ENCODE data around the gene DBN1.

DBN1 gene

GRCh38 chr5:177474002-177474476 lies 605 bp upstream of the DBN1 start:
- no peak for DNase-seq (ENCODE audit: low read depth, low spot score)

- DNase-seq (ENCODE audit: low read depth, low spot score) = no peak
Observed at GRCh38 chr5:177472460-177473442, 683 bp downstream of the DBN1 start.

GRCh38 chr5:177471610-177472356 lies 1.7 kb downstream of the DBN1 start:
- no peak for DNase-seq (ENCODE audit: low read depth, low spot score)

- no peak for DNase-seq (ENCODE audit: low read depth, low spot score)
Observed at GRCh38 chr5:177470759-177471536, 2.5 kb downstream of the DBN1 start.

DNA sequence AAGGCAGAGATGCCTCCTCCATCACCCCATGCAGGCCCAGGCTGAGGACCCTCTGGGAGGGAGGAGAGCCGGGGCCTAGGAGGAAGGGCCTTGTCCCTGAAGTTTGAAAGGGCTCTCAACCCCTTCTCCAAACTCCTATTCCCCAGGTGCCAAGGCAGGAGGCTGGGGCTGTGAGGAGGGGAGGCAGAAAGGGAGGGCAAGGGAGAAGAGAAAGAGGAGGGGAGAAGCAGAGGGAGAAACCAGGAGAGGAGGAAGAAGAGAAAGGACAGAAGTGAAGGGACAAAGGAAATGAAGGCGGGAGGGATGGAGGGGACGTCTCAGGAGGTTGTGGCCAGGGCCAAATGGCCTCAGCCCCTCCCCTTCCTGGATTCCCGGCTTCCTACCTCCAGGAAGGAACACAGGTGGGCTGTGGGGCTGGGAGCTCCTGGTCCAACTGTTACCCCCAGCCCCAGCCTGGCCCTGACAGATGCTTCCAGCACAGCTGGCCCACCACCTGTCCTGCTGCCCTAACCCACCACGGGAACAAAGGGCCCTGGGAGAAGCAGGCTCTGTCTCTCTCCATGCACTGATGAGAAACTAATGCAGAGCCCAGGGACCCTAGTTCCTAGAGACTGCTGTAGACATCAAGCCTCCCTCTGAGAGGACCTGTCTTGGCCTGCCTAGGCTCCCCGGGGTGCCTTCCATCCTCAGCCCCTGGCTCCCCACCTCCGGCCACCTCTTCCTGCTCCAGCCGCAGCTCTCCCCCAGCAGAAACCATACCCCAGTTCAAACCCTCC lies 3.5 kb downstream of the DBN1 start:
- DNase-seq (ENCODE audit: low read depth, low spot score) = no peak

GRCh38 chr5:177468685-177469628 lies 4.5 kb downstream of the DBN1 start:
- DNase-seq (ENCODE audit: low read depth, low spot score) = peak; percentile 92

DNA sequence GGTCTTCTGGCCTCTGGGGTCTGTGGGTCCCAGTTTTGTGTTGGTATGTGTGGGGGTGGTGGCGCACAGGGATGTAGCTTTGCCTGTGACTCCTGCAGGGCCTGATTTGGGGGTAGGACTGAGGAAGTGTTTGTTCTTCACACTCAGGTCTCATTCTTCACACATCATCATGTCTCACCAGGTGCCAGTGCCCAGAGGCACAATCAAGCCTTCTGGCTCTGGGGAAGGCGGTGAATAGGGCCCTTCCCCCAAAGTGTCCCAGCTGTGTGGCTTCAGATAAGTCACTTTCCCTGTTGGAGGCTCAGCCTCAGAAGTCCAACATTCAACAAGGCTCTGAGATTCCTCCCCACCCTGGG lies 5.1 kb downstream of the DBN1 start:
- DNase-seq (ENCODE audit: low read depth, low spot score) = peak; percentile 79

GRCh38 chr5:177467436-177467835 lies 6.0 kb downstream of the DBN1 start:
- no peak for DNase-seq (ENCODE audit: low read depth, low spot score)

GRCh38 chr5:177466861-177467260 lies 6.6 kb downstream of the DBN1 start:
- no peak for DNase-seq (ENCODE audit: low read depth, low spot score)

DNA sequence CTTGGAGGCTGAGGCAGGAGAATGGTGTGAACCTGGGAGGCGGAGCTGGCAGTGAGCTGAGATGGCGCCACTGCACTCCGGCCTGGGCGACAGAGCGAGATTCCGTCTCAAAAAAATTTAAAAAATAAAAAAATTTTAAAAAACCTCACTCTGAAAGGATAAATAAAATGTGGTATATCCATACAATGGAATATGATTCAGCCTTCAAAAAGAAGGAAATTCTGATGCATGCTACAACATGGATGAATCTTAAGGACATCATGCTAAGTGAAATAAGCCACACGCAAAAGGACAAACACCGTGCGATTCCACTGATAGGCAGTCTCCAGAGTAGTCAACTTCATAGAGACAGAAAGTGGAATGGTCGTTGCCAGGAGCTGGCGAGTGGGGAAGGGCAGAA lies 8.4 kb downstream of the DBN1 start:
- no peak for DNase-seq (ENCODE audit: low read depth, low spot score)

DNA sequence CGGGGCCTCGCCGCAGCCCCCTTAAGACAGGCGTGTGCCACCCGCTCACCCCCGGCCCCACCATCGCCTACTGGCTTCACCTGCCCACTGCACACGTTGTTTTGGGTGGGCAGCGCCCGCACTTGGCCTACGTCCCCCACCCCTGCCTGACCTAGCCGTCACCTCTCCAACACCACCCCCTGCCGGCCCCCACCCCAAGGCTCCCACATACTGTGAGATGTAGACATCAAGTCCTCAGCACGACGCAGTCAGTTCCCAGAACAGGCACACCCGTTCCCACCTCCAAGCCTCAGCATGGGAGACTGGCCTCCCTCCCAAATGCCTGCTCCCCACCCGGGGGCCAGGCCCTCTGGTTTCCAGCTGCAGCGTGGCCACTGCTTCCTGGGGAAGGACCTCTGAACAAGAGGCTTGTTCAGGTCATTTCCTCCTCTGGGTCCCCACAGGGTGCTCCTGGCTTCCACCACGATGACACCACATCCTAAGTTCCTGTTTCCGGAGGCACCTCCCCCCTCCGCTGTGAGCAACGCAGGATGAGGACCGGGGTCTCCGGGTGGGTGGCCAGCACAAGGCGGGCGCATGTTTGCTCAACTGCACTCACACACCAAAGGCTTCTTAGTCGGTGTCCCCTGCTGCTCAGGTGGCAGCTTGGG lies 11.3 kb downstream of the DBN1 start:
- DNase-seq (ENCODE audit: low read depth, low spot score) = no peak

DNA sequence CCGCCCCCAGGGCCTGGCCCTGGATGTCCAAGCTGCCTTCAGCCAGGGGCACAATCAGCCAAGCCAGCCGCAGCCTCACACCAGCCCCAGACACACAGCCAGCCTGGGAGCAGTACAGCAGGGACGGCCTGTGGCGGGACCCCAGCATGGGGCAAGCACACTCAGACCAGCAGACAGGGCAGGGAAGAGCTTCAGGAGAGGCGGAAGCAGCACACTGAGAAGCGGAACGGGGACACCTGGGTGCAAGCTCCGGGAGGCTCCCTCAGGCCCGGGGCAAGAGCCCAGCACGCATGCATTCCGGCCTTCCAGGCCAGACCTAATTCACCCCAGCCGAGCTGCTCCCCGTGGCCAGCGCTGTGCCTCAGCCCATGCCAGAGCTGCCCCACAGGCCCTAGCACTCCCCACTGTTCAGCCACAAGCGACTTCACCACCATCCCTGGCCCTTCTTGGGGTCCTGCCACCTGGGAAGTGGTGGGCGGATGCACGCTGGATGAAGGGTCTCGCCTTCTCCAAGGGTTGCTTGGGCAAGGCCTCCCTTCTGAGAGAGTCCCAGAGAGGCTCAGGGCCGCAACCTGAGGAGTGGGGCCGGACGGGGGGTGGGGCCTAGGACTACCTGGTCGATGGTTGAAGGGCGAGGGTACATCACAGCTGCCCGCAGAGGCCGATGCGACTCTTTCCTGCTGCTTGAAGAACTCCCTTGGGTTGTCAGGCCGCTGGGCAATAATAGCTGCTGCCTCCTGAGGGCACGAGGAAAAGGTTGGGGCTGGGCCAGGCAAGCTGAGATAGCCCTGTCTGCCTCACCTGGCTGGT lies 13.4 kb downstream of the DBN1 start:
- DNase-seq (ENCODE audit: low read depth, low spot score) = no peak

GRCh38 chr5:177459357-177459756 lies 14.1 kb downstream of the DBN1 start:
- no peak for DNase-seq (ENCODE audit: low read depth, low spot score)

- no peak for DNase-seq (ENCODE audit: low read depth, low spot score)
Observed at GRCh38 chr5:177458912-177459350, 14.5 kb downstream of the DBN1 start.

GRCh38 chr5:177457852-177458681 lies 15.4 kb downstream of the DBN1 start:
- no peak for DNase-seq (ENCODE audit: low read depth, low spot score)

GRCh38 chr5:177456976-177457851 lies 16.2 kb downstream of the DBN1 start:
- DNase-seq (ENCODE audit: low read depth, low spot score) = peak; percentile 99

DNA sequence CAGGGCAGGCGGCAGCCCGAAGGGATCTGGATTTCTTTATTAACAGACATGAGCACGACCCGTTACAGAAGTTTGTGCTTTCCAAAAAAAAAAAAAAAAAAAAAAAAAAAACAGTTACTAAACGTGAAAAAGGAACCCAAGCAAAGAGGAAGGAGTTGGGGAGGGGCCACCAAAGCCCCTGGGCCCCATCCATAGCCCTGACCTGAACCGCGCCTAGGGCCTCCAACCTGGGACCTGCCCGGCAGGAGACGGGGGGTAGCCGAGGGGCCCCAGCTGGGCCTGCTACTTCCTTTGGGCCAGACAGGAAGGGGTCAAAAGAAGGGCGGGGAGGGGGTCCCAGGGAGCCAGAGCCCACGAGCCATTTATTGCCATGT lies 16.9 kb downstream of the DBN1 start:
- DNase-seq (ENCODE audit: low read depth, low spot score) = no peak
